ENCODE measurements around the gene HASPIN.

The HASPIN gene

DNA sequence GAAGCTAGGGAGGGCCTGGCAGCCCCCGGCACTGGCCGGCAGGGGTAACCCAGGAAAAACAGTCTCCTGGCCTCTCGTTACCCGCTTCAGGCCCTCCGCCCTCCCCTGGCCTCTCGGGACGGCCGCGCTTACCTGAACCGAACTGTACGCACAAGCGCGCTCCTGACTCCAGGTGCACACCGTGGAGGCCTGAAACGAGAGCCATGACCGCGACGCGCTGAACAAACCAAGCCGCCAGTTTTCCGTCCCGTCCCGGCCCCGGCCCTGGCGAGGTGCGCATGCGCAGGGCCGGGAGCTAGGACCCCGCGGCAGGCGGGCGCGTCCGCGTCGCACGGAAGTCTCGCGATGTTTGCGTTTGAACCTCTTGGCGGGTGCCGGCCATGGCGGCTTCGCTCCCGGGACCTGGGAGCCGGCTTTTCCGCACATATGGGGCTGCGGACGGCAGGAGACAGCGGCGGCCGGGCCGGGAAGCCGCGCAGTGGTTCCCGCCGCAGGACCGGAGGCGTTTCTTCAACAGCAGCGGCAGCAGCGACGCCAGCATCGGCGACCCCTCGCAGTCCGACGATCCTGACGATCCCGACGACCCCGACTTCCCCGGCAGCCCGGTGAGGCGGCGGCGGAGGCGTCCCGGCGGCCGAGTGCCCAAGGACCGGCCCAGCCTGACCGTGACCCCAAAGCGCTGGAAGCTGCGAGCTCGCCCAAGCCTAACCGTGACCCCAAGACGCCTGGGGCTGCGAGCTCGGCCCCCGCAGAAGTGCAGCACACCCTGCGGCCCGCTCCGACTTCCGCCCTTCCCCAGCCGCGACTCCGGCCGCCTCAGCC lies at the start of gene HASPIN:
HASPIN (plus strand) TSS at position 348 of the 822 bp plus-strand sequence; CDS start at position 381, 33 bp downstream.
- peak; percentile 50 for DNase-seq (ENCODE audit: low read depth, low spot score)

DNA sequence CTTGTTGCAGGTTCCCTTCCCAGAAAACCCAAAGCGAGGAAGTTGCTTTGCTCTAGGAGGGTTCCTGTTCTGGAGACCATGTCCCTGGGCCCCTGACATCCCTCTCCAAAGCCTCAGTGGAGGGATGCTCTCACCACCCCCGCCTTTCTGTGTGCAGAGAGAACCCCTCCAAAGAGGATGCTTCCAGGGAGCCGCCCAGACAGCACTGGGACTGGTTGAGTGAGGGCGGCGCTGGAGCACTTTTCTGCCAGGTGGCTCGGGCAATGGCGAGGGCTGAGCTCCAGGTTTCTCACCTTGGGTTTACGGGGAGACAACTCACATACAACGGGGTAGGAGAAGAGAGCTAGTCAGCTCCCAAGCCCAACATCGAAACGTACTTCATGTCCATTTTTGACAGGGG lies 47.8 kb upstream of the HASPIN start:
- DNase-seq (ENCODE audit: low read depth, low spot score): no peak

DNA sequence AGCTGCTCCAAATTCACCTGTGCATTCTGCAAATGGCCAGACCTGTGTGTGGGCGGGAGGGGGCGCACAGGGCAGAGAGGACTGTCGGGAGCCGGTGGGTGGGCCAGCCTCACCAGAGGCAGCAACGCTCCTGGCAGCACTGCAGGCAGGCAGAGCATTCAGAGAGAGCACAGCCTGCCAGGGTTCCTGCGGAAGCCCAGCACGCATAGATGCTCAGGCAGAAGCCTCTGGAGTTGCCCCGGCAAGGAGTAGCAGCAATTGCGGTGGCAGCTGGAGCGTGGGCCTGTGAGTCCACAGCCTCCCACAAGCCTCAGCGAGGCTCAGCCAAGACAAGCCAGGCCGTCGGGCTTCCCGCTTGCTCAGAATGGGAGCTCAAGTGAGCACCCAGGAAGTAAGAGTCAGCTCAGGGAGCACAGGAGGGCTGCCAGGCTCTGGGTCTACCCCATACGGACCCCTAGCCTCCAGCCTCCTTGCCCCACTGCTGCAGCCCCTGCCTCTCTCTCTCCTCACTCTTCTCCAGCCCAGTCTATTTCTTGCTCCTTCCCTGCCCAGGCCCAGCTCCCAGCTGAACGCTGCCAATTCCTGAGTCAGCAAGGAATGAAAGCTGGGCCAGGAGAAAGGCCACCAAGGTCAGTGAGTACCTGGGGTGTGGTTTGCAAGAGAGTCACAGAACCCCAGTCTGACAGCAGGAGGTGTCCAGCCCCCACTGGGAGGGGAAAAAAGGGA lies 45.4 kb upstream of the HASPIN start:
- no peak for DNase-seq (ENCODE audit: low read depth, low spot score)

DNA sequence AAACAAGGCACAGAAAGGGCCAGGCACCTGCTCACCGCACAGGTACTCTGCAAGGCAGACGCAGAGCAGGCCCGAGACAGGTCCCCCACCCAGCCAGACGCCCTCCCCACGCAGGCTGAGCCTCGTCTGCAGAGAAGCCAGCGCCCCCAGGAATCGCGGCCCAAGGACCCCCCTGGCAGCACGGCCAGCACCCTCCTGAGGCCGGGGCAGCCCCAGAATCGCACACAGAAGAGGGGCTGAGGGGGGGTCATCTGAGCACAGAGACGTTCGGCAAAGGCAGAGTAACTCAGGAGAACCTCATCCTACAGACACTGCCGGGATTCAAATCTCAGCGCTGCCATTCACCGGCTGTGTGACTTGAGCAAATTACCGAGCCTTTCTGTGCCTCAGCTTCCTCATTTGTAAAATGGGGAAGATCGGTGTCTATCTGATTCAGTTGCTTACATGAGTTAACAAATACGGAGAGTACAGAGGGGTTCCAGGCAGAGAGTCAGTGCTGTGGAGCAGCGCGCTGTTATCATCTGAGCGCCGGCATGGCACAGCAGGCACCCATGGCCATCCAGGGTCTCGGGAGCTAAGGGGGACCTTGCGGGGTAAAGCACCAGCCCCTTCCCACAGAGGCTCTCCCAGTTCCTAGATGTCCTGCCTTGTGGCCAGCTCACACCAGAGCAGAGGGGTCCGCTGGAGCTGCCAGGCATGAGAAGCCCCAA lies 44.7 kb upstream of the HASPIN start:
- no peak for DNase-seq (ENCODE audit: low read depth, low spot score)

DNA sequence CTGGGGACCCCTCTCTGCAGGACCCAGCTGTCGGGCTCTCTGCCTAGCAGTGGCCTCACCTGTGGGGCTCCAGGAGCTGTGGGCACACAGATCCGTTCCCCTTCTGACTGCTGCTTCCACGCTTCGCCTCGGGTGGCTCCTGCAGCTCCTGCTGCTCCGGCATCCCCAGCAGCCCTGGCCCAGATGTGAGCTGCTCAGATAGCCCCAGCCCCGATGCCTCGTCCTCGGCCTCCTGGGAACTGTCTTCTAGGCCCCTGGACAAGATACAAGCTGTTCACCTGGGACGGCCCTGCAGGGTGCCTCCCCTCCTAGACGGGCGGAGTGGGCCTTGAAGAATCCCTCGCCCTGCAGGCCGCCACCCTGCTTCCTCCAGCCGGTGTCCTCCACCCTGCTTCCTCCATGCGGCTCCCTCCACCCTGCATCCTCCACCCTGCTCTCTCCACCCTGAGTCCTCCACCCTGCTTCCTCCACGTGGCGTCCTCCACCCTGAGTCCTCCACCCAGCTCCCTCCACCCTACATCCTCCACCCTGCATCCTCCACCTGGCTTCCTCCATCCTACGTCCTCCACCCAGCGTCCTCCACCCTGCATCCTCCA lies 44.1 kb upstream of the HASPIN start:
- no peak for DNase-seq (ENCODE audit: low read depth, low spot score)

DNA sequence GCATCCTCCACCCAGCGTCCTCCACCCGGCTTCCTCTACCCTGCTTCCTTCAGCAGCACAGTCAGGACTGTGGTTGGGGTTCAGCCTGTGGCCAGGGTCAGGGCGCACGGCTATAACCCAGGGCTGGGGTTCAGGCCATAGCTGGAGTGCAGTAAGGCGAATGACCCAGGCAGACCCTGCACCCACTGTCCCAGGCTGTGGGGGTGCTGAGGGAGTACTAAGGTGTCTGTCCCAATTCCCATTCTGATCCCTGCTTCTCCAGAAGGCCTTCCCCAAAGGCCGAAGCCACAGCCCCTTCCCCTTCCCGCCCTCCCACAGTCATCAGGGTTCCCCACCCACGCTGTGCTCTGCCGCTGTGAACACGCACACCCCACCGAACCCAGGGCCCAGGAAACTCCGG lies 42.6 kb upstream of the HASPIN start:
- DNase-seq (ENCODE audit: low read depth, low spot score): no peak

DNA sequence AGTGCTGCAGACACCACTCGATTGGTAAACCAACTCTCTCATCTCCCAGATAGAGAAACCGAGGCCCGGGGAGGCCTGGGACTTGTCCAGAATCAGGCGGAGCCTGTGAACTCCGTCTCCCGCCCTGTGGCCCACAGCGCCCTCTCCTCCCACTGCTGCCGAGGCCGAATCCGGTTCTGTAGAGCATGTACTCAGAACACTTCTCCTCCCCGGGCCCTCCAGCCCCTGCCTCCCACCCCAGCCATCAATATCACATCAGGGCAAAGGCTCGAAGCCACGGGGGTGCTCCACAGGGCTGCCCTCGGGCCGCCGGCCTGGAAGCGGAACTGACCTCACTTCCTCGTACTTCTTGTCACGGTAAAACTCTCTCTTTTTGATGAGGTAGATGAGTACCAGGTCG lies 42.1 kb upstream of the HASPIN start:
- no peak for DNase-seq (ENCODE audit: low read depth, low spot score)

DNA sequence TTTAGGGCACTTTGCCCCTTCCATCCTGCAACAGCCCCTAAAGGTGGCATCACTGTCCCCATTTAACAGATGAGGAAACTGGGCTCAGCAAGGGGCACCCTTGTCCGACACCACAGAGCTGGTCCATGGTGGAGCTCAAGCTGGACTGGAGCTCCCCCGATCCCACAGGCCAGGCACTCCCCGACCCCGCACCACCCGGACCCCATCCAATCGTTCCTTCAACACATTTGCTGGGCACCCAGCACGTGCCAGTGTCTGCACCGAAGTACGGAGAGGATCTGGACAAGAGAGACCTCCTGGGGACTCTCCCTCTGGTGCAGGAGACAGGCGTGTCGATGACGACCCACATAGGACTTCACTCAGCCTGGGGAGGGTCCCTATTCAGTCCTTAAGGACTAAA lies 41.7 kb upstream of the HASPIN start:
- DNase-seq (ENCODE audit: low read depth, low spot score): no peak

DNA sequence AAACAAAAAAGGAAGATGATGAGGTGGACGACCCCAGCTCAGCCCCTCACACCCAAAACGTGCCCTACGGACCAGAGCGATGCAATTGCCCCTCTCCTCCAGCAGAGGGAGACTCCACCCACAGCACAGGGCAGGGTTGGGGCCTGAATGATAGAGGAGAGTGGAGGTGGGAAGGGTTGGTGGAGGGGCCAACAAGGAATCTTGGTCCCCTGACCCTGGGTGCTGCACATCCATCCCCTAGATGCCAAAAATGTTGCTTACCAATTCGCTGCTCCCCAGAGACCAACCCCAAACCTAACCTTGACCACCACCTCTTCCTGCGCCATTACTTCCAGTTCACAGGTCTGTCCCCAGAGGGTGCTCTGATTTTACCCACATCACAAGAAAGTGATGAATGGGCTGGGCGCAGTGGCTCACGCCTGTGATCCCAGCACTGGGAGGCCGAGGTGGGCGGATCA lies 40.6 kb upstream of the HASPIN start:
- no peak for DNase-seq (ENCODE audit: low read depth, low spot score)

DNA sequence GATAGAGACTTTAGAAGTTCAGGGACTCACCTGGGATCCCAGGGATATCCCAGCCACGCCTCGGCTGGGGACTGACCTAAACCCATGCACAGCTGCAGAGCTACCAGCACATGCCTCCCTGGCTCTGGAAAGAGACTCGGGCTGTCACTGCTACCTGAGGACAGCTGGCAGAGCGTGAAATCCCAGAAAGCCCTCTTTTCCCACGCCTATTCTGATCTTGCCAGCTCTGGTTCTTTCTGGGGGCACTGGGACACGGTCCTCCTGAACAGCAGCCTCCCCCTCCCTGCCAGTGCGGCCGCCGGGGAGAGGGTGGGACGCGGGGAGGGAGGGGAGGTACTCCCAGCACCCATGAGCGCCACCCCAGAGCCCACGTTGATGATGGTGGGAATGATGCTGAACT lies 38.5 kb upstream of the HASPIN start:
- no peak for DNase-seq (ENCODE audit: low read depth, low spot score)

DNA sequence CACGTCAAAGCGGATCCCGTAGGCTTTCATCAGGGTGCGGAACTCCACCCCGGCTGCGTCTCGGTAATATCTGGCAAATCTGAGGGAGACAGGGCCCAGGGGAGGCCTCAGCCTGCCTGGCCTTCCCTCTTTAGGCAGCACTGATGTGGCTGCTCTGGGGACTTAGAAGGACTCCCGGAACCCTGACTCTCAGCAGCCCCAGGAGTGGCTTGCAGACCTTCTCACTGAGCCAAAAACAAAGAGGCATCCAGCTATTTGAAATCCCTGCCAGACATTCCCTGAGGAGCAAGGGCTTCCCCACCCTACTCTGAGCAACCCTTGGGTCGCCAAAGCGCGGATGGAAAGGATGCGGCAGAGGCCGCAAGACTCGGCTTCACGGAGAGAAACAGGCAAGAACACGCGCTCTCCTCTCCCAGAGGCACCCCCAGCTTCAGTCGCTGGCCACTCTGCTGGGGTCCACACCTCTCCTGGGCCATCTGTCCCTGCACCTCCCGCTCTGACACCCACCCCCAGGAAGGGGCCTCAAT lies 35.6 kb upstream of the HASPIN start:
- DNase-seq (ENCODE audit: low read depth, low spot score): no peak

DNA sequence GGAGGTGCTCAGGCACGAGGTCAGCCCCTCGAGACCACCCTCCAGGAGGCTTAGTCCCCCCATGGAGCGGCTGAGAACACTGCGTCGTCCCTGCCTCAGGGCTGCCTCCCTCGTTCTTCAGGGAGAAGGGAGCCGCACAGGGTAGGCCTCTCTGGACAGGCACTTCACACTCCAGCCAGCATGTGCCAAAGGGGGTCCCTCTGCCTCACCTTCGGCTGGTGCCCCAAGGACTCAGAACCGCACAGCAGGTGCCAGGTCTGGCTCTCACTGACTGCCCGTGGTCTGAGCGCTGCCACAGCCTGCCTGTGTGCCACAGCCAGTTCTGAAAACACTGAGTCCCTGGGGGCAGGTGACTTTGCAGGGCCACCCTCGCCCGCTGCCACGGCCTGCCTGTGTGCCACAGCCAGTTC lies 34.8 kb upstream of the HASPIN start:
- DNase-seq (ENCODE audit: low read depth, low spot score): no peak

DNA sequence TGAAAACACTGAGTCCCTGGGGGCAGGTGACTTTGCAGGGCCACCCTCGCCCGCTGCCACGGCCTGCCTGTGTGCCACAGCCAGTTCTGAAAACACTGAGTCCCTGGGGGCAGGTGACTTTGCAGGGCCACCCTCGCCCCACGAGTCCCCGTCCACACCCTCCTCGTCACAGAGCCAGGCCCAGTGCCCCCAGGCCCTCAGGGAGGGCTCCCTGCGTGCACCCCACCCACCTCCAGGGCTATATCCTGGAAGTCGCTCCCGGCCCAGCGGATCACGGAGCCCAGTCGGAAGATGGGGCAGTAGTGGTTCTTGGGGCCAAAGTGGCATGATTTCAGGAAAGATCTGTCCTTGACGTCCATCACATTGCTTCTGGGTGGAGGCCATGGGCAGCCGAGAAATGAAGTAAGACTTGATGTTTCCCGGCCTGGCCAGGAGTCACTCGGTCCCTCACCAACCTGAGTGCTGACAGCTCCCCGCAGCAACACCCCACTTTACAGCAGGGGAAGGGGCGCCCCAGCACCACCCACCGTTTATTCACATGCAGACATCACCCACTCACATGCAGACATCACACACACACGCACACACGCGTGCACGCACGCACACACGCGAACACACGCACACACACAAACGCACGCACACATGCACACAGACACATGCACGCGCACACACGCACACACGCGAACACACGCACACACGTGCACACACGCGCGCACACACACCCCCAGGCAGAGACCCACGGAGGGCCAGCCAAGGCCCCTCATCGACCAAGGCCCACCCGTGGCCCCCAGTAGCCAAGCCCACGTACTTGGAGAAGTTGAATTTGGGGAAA lies 34.2 kb upstream of the HASPIN start:
- no peak for DNase-seq (ENCODE audit: low read depth, low spot score)

DNA sequence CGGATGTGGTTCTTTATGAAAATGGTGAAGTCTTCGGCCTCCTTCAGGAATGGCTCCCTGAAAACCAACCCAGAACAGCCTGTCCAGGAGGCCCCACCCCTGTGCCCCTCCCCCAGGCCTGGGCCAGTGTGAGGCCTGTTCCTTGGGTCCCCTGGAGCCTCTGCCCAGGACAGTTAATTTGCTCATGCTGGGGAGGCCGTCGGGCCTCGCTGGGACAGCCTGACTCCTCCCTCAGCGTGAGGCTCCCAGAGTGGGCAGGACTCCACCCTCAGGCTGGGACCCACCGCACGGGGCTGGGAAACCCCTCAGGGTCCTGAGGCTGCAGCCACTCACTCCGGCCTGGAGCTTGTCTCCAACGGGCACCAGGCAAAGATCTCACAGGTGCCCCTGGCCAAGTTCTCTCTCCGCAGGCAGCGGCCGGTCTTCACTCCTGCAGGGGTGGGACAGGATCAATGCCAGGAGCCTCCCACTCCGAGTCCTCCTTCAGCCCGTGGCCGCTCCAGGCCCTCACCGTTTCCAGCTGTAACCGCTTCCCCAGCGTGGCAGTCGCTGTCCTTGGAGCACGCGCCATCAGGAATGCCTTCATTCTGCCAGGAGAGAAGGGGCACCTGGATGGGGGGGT lies 33.5 kb upstream of the HASPIN start:
- no peak for DNase-seq (ENCODE audit: low read depth, low spot score)

DNA sequence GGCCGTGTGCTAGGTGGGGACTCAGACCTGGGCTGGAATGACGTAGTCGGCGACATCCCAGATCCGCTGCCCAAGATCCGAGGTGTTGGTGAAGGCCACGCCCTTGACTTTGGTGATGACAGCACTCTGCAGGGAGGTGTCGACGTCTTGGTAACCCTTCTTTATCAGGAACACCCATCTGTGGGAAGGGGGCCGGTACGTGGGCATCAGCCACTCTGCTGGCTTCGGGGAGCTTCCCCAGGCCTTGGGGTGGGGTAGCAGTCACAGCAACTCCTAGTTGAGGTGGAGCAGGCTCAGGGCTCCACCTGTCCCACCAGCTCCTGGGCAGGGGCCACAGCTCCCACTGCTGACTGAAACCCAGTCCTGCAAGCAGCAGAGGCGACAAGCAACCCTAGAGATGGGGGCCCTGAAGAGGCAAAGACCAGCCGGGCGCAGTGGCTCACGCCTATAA lies 32.1 kb upstream of the HASPIN start:
- DNase-seq (ENCODE audit: low read depth, low spot score): no peak

DNA sequence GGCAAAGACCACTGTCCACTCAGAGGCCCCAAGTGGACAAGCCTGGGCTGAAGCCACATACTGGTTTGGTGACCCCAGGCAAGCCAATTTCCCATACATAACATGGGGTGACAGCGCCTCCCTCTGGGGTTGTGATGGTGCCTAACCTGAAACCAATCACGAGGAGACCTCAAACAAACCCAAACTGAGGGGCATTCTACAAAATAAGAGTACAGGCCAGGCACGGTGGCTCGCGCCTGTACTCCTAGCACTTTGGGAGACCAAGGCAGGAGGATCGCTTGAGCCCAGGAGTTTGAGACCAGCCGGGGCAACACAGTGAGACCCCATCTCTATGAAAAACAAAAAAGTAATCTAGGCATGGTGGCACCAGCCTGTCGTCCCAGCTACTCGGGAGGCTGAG lies 31.4 kb upstream of the HASPIN start:
- DNase-seq (ENCODE audit: low read depth, low spot score): no peak

DNA sequence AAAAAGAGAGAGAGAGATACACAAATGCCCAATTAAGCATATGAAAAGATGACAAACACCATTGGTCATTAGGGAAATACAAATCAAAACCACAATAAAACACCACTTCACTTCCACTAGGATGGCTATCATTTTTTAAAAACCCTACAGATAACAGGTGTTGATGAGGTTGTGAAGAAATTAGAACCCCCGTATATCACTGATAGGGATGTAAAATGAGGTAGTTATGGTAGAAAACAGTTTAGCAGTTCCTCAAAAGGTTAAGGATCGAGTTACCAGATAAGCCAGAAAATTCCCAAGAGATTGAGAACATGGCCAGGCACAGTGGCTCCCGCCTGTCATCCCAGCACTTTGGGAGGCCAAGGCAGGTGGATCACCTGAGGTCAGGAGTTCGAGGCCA lies 30.6 kb upstream of the HASPIN start:
- DNase-seq (ENCODE audit: low read depth, low spot score): no peak

DNA sequence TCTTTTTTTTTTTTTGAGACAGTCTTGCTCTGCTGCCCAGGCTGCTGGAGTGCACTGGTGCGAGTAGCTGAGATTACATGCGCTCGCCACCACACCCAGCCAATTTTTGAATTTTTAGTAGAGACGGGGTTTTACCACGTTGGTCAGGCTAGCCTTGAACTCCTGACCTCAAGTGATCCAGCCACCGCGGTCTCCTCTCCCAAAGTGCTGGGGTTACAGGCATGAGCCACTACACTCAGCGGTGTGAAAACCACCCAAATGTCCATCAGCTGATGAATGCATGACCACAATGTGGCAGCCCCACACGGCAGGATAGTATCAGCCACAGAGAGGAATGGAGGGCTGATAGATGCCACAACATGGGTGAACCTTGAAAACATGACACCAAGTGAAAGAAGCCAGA lies 29.9 kb upstream of the HASPIN start:
- no peak for DNase-seq (ENCODE audit: low read depth, low spot score)

DNA sequence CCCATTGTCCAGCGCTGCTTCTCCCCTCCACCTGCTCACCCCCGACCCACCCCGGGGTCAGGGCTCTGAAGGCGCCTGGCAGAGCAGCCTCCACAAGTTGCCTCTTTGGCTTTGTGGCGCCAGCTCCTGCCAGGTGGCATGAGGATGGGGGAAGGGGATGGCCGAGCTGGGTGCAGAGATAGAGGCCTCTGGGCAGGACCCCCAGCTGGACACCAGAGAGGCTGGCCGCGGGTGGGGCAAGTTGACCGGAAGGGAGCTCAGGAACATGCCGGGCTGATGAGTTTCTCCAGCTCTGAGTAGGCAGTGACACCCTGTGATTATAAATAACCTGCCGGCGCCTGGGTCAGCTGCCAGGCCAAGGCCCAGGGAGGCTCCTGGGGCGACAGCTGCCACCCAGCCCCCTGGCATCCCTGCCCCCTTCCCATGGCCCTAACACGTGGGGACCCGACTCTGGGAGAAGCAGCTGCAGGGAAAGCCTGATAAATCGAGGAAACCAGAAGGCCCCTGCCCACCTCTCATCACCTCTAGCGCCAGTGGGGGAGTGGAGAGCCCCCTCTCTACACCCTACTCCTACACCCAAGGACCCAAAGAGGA lies 28.5 kb upstream of the HASPIN start:
- no peak for DNase-seq (ENCODE audit: low read depth, low spot score)
